Activated gamma-delta T cell (primary cell): ENCODE data around the gene MSL2.
"Not testable (repeated sequence)": the region's sequence is repeated elsewhere in the genome, so short reads cannot be mapped to it uniquely, and the experiment has no call there.

ENCODE experiments used
- DNase-seq: peaks from one replicate; lab custom pipeline; 2025; lab: John Stamatoyannopoulos, UW

Gene MSL2

DNA sequence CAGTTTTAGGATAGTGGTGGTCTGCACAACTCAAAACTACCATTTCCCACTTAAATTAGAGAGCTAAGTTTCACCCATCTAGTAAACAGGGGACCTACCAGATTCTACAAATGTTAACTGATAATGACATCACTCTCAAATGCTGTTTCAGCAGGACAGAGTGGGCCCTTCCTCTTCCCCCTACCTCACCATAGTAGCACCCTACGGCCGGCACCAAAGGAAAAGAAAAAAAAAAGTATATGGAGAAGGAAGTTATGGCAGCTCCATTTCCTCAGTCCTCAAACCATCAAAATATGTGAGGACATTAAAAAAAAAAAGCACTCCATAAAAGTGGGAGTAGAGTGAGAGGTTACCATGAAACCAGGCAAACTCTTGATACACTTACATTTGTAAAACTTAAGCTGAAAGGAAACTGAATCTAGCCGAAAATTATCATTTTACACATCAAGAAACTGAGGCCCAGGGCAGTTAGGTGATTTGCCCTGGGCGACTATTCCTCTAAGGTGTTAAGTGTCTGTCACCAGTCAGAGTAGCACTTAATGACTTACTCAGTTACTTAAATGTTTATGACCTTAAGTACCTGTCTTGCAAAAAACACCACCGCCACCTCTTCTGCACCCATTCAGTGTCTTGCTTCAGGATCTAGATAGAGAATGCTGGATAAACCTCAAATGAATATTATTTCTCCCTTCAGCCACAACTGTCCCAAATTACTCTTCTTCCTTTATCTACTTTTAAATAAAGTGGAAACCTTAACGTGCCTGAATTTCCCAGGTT, 2.7 kb downstream of the MSL2 start:
- no peak for DNase-seq

DNA sequence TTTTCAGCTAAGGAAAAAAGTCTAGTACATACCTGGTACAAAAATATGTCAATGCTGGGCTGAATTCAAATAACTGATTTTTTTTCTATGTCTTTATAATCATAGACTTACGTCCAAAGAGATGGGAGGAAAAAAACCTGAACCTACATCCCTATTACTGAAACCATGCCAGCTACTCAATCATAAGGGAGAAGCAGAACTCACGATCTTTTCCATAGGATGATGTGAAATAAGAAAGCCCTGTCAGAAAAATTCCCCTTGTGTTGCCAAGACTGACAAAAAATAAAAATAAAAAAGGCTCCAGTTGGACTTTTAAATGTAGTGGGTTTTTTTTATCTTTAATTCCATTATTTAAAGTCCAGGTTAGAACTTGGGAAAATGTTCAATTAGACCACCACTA, 3.3 kb downstream of the MSL2 start:
- no peak for DNase-seq

DNA sequence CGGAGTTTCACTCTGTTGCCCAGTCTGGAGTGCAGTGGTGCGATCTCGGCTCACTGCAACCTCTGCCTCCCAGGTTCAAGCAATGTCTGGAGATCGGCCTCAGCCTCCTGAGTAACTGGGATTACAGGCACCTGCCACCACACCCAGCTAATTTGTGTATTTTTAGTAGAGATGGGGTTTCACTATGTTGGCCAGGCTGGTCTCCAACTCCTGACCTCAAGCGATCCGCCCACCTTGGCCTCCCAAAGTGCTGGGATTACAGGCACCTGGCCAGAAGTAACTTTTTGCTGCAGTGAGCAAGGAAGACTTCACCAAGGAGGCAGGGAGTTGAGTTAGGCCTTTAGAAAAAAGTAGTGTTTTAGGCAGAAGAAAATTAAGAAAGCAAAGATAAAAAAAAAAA, 3.9 kb downstream of the MSL2 start:
- not testable (repeated sequence) for DNase-seq

DNA sequence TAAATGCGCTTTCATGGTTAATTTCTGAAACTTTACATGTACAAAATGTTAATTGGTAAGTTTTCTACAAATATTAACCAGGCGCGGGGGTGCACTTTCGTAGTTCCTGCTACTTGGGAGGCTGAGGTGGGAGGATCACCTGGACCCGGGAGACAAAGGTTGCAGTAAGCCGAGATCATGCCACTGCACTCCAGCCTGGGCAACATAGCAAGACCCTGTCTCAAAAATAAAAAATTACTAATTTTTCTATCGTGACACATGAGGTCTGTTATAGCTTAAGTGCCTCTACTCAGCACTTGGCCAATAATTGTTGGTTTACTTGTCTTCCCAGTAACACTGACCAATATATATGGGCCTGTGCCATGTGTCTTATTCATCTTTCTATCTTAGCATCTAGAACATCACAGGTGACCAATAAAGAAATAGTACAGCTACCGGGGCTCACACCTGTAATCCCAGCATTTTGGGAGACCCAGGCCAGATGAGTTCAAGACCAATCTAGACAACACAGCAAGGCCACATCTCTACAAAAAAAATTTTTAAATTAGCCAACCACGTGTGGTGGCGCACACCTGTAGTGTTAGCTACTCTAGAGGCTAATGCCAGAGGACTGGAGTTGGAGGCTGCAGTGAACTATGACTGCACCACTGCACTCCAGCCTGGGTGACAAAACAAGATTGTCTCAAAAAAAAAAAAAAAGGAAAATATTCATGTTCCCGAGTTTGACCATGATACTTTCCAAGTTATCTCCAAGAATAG, 6.1 kb downstream of the MSL2 start:
- no peak for DNase-seq

DNA sequence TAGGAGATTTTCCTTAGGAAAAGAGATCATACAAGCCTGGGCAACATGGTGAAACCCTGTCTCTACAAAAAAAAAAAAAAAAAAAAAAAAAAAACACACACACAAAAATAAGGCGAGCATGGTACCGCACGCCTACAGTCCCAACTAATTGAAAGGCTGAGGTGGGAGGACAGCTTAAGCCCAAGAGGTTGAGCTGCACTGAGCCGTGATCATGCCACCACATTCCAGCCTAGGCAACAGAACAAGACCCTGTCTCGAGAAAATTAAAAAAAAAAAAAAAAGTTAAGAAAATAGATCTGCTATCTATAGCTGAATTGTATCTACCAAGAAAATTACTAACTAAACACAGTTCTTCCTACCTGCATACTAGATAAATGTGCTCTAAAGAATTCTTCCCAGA, 7.1 kb downstream of the MSL2 start:
- DNase-seq, result no peak

DNA sequence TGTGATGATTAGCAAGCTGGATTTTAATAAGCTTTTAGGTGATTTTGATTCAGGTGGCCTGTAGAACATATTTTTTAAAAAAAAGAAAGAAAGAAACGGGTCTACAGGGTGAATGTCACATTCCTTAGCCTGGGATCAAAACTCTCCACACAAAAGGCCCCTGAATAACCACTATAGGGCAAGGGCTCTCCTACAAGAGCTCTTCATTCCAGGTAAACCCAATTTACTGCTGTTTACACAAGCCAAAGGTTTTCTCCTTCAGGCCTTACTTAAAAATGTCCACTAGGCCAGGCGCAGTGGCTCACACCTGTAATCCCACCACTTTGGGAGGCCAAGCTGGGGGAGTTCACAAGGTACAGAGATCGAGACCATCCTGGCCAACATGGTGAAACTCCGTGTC, 8.3 kb downstream of the MSL2 start:
- DNase-seq, result no peak

DNA sequence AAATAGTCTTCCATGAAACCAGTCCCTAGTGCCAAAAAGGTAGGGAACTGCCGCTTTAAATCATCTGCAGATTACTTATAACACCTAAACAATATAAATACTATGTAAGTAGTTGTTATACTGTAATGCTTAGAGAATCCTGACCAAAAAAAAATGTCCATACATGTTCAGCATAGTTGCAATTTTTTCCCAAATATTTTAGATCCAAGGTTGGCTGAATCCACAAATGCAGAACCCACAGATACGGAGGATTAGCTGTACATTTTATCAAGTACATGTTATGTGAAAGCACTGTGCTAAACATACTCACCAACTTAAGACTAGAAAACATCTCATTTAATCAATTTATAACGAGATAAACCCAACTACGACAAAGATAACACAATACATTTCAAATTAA, 9.3 kb downstream of the MSL2 start:
- no peak for DNase-seq

DNA sequence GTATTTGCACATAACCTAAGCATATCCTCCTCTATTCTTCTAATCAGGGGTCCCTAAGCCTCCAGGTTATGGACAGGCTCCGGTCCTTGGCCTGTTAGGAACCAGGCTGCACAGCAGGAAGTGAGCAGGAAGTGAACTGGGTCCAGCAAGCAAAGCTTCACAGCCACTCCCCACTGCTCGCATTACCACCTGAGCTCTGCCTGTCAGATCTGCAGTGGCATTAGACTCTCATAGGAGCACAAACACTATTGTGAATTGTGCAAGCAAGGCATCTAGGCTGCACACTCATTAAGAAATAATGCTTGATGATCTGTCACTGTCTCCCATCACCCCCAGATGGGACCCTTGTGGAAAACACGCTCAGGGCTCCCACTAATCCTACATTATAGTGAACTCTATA, 9.8 kb downstream of the MSL2 start:
- no peak for DNase-seq

DNA sequence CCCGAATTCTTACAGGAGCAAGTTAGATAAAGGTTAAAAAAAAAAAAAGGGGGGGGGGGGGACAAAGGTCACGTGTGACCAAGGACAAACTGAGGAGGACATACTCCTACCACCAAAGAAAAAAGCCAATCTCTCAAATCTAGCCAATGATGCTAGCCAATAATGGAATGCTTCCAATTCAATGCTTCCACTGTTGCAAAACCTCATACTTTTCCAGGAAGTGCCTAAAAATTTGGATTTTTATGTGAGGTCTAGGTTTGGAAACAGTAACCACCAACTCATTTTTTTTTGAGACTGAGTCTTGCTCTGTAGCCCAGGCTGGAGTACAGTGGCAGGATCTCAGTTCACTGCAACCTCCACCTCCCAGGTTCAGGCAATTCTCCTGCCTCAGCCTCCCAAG, 11.4 kb downstream of the MSL2 start:
- no peak for DNase-seq

DNA sequence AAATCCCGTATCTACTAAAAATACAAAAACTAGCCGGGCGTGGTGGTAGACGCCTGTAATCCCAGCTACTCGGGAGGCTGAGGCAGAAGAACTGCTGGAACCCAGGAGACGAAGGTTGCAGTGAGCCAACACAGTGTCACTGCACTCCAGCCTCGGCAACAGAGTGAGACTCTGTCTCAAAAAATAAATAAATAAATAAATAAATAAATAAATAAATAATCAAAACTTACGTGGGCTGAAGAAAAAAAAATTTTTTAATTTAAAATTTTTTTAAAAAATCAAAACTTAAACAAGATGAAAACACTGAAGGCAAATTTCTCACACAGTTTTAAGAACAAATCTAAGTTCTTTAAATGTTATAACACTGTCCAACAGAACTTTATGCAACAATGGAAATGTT, 14.4 kb downstream of the MSL2 start:
- no peak for DNase-seq

DNA sequence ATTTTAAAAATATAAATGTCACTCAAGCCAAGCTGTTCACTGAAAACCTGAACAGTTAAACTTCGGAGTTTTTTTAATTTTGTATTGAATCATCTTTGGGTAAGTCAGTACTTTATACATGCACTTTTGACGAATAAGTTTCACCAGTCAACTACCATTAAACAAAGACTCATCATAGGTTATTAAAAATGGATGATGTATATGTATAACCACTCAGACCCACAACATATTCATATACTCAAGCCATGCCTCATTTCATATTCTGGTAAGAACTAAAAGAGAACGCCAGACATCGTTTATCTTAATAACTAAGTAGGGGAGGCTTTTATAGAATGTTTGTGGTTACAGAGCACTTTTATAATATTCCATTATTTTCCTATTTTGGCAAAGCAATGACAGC, 18.3 kb downstream of the MSL2 start:
- no peak for DNase-seq

DNA sequence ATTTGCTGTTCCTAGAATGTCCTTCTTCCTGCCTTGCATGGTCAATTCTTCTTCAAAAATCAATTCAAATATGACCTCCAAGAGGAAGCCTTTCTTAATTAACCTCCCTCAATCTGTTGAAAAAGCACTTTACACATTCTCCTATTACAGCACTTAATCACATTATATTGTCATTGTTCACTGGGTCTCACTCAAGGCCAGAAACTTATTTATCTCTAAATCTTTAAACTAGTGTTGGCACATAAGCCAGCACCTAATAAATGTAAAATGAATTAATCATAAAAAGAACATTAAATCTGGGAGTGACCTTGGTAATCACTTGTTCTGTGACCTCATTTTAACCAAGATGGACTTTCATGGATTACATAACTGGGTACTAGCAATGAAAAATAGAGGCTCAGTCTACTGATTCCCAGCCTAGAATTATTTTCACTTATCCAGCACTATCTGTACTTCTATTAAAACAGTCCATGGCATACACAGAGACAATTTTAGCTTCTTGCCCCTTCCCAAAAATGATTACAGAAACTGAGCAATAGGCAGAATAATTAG, 22.1 kb downstream of the MSL2 start:
- DNase-seq, result no peak

DNA sequence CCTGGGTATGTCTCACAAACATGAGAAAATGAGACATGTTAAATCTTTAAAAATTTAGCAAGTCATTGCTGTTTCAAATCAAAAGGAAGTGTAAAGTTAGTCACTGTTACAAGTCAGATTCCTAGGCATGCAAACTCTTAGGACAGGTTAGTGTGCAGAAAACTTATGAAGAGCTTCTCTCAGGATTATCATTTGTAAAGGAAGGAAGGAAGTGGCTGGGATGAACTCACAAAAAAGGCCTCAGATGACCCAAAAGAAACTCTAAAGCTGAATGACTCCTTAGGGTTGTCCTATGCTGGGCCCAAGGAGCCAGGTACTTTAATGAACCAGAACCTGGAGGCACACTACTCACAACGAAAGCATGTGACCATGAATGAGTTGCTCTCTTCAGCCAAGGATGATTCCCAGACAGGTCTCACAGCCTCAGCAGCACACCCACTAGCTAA, 25.0 kb downstream of the MSL2 start:
- DNase-seq, result no peak

DNA sequence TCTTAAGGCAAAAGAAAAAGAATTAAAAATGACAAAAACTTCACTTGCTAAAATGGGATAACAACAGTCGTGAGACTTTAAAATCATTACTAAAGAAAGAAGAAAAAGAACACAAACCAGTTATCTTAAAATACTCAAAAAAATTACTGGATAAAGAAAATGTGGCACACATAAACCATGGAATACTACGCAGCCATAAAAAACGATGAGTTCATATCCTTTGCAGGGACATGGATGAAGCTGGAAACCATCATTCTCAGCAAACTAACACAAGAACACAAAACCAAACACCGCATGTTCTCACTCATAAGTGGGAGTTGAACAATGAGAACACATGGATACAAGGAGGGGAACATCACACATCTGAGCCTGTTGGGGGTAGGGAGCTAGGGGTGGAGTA, 27.9 kb downstream of the MSL2 start:
- not testable (repeated sequence) for DNase-seq

DNA sequence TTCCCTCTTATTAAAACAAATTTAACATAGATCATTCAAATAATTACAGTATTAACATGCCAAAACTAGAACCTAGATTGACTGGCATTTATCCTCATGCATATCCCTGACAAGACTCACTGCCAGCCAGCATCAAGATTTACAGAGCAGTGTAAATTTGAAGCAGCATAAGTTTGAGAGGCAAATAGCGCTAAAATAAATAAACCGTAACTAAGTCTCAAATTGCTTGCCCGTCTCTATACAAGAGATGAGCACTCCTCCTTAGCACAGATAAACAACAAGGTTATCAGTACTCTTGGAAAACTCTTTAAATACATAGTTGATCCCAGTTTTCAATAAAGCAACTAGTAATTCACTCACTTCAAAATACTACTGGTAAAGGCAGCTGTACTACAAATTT, 29.6 kb downstream of the MSL2 start:
- no peak for DNase-seq

DNA sequence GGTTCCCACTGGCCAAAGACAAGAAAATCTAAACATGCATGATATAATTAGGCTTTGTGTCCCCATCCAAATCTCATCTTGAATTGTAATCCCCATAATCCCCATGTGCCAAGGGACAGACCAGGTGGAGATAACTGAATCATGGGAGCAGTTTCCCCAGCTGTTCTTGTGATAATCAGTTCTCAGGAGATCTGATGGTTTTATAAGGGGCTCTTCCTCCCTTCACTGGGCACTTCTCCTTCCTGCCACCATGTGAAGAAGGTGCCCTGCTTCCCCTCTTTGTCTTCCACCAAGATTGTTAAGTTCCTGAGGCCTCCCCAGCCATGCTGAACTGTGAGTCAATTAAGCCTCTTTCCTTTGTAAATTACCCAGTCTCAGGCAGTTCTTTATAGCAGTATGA, 32.5 kb downstream of the MSL2 start:
- not testable (repeated sequence) for DNase-seq

DNA sequence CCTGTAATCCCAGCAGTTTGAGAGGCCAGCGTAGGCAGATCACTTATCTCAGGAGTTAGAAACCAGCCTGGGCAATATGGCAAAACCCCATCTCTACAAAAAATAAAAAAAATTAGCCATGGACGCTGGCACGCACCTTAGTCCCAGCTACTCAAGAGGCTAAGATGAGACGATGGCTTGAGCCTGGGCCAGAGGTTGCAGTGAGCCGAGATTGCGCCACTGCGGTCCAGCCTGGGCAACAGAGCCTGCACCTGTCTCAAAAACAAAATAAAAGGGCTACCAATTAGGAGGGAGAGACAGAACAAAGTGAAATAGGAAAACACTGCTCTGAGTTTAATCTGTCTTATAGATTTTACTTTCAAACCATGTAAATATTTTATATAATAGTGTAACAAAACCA, 33.8 kb downstream of the MSL2 start:
- DNase-seq, result no peak

DNA sequence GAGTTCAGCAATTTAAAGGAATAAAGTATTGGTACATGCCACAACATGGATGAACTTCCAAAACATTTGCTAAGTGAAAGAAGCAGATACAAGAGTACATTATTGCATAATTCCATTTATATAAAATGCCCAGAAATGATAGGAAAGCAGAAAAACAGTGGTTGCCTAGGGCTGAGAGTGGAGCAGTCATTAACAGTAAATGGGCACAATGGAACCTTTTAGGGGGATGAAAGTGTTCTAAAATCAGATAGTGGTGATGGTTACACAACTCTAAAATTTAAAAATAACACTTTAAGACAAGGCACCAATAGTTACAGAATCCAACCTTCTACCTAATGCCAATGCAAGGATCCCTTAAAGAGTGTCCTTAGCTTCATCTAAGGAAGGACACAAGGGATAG, 34.6 kb downstream of the MSL2 start:
- DNase-seq, result no peak

DNA sequence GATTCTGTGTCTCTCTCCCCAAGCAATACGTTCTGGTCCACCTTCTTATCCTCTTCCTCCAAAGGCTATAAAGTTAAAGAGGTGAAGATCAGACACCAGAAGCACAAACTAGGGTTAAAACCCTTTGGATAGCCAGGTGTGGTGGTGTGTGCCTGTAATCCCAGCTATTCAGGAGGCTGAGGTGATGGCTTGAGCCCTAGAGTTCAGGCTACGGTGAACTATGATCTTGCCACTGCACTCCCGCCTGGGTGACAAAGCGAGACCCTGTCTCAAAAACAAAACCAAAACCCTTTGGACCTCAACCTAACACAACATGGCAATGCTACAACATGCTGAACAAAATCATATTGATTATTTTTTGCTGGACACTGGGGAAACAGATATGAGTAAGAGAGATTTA, 43.2 kb downstream of the MSL2 start:
- no peak for DNase-seq

DNA sequence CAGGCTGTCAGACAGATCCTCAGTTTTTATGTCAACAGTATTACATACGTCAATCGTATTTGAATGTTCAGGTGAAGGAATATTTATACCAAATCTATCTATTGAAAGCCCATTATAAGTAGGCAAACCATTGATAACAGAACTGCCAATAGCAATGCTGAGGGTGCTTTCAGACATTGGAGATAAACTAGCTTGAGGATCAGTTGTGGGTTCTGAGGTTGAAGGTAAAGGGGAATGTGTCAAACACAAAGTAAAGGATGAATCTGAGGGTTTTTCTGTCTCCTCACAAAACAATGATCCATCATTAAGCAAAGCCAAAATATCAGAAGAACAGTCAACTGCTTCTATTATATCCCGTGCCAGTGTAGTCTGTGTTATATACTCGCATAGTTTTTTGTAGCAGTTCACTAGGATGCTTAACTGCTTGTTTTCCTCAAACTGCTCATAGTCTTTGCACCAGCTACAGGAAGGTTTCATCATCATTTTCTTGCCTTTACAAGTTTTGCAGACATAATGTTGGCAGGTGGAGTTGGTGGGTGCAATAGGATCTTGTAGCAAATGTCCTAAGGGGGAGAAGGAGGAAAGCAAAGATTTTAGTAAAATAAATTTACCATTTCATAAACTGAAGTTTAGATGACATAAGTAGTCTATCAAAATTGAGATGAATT, 43.8 kb downstream of the MSL2 start:
- no peak for DNase-seq

DNA sequence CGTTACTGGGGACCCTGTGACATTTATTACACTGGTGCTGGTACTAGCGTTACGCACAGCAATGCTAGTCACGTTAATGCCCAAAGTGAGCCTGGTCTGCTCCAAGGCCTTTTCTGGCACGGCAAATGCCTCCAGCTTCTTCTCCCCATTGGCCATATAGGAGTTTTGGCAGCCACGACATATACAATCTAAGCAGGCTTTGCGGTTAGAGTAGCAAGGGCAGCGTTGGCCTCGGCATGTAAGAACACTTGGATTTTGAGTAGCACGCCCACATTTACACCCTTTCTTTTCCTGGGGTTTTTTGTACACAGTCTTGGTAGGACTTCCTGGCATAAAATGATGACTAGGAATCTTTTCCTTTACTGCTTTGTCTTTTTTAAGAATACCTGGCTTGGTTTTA, 44.9 kb downstream of the MSL2 start:
- no peak for DNase-seq

DNA sequence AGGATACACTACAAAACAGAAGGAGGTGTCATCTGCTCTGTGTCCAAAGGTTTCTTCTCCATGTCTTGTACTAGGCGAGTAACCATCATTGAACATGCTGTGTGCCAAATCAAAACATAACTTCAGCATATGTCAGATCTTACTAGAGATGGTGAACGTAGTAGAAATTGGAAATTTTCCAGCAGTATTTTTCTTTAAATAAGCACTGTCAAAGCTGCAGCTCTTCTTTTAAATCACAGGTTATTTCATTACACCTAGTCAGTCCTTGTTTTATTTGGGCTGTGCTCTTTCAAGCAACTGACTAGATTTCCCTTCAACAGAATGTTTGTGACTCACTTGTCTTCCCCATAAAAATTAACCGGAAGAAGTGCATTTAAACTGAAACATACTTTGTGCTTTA, 46.5 kb downstream of the MSL2 start:
- DNase-seq, result no peak
